ENCODE data around the gene CHN1. TPM values are rescaled to one million over a fixed set of nuclear protein-coding genes. Genes with fewer than 3 reads are reported as not detected.

The CHN1 gene
- total RNA-seq, 1 donor from 2014 or later, result 1.7 TPM

GRCh38 chr2:175011505-175011904, 6.3 kb upstream of the CHN1 start:
- intact Hi-C loops (cut with micrococcal nuclease), result no loop called here

GRCh38 chr2:175010848-175011254, 5.7 kb upstream of the CHN1 start:
- intact Hi-C loops (cut with micrococcal nuclease), result no loop called here

GRCh38 chr2:175009917-175010621, 4.9 kb upstream of the CHN1 start:
- intact Hi-C loops (cut with micrococcal nuclease), result no loop called here

- intact Hi-C loops (cut with micrococcal nuclease), result no loop called here
These were observed 3.8 kb upstream of the CHN1 start for GRCh38 chr2:175008801-175009495.

- intact Hi-C loops (cut with micrococcal nuclease), result no loop called here
These were observed 2.8 kb upstream of the CHN1 start for GRCh38 chr2:175008009-175008408.

GRCh38 chr2:175007510-175007909, 2.3 kb upstream of the CHN1 start:
- intact Hi-C loops (cut with micrococcal nuclease), result no loop called here

GRCh38 chr2:175006281-175006680, 1.1 kb upstream of the CHN1 start:
- intact Hi-C loops (cut with micrococcal nuclease), result no loop called here

- intact Hi-C loops (cut with micrococcal nuclease), result no loop called here
These were observed 618 bp upstream of the CHN1 start for GRCh38 chr2:175005733-175006264.

- intact Hi-C loops (cut with micrococcal nuclease), result no loop called here
These were observed 526 bp downstream of the CHN1 start for GRCh38 chr2:175004730-175004979.

- intact Hi-C loops (cut with micrococcal nuclease), result no loop called here
These were observed 1.1 kb downstream of the CHN1 start for GRCh38 chr2:175003875-175004729.

- intact Hi-C loops (cut with micrococcal nuclease), result no loop called here
These were observed 2.5 kb downstream of the CHN1 start for GRCh38 chr2:175002547-175003274.

GRCh38 chr2:175001566-175001965, 3.6 kb downstream of the CHN1 start:
- intact Hi-C loops (cut with micrococcal nuclease), result no loop called here

- intact Hi-C loops (cut with micrococcal nuclease), result no loop called here
These were observed 8.1 kb downstream of the CHN1 start for GRCh38 chr2:174997110-174997509.

GRCh38 chr2:174996622-174997021, 8.6 kb downstream of the CHN1 start:
- intact Hi-C loops (cut with micrococcal nuclease), result no loop called here

- intact Hi-C loops (cut with micrococcal nuclease), result no loop called here
These were observed 10.8 kb downstream of the CHN1 start for GRCh38 chr2:174994381-174994780.

GRCh38 chr2:174992886-174993285, 12.3 kb downstream of the CHN1 start:
- intact Hi-C loops (cut with micrococcal nuclease), result no loop called here

GRCh38 chr2:174985614-174986013, 19.6 kb downstream of the CHN1 start:
- intact Hi-C loops (cut with micrococcal nuclease), result no loop called here

GRCh38 chr2:174984561-174984960, 20.6 kb downstream of the CHN1 start:
- intact Hi-C loops (cut with micrococcal nuclease), result no loop called here

GRCh38 chr2:174981331-174981730, 23.9 kb downstream of the CHN1 start:
- intact Hi-C loops (cut with micrococcal nuclease), result no loop called here

GRCh38 chr2:174979996-174980395, 25.2 kb downstream of the CHN1 start:
- intact Hi-C loops (cut with micrococcal nuclease), result no loop called here

- intact Hi-C loops (cut with micrococcal nuclease), result no loop called here
These were observed 27.8 kb downstream of the CHN1 start for GRCh38 chr2:174977364-174977763.
